ENCODE data around the gene C3AR1.

- no peak for TF ChIP-seq ZFP30 (CRISPR knock-in tag; IDR thresholded peaks at IDR 0.05)
- no peak for TF ChIP-seq GLIS3 (CRISPR knock-in tag; IDR thresholded peaks at IDR 0.05)
- TF ChIP-seq TSHZ2 (CRISPR knock-in tag; IDR thresholded peaks at IDR 0.05), result no peak
- TF ChIP-seq PPARA (CRISPR knock-in tag; IDR thresholded peaks at IDR 0.05; ENCODE audit: borderline replicate concordance), result no peak
- TF ChIP-seq POU6F1 (CRISPR knock-in tag; IDR thresholded peaks at IDR 0.05; ENCODE audit: borderline replicate concordance, low read depth), result no peak
- TF ChIP-seq ARNTL (CRISPR knock-in tag; IDR thresholded peaks at IDR 0.05; ENCODE audit: borderline replicate concordance, low read depth), result no peak
These were observed 18.3 kb downstream of the C3AR1 start for GRCh38 chr12:8047842-8048241.

Measured in SK-N-SH treated with all-trans-retinoic acid at 6 μM for 48 hours (cell line).